NK-92 (cell line): ENCODE data around the gene TAF1B.

Experiments used
- DNase-seq: peaks from one replicate; lab custom pipeline; 2025; ENCODE audit not compliant: unreplicated experiment; lab: John Stamatoyannopoulos, UW

The TAF1B gene

DNA sequence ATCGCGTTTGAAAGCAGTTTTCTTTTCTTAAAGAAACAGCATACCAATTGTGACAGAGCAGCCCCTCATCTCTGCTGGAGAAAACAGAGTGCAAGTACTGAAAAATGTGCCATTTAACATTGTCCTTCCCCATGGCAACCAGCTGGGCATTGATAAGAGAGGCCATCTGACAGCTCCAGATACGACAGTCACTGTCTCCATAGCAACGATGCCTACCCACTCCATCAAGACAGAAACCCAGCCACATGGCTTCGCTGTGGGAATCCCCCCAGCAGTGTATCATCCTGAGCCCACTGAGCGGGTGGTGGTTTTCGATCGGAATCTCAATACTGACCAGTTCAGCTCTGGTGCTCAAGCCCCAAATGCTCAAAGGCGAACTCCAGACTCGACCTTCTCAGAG, 117.7 kb downstream of the TAF1B start:
- DNase-seq: no peak

DNA sequence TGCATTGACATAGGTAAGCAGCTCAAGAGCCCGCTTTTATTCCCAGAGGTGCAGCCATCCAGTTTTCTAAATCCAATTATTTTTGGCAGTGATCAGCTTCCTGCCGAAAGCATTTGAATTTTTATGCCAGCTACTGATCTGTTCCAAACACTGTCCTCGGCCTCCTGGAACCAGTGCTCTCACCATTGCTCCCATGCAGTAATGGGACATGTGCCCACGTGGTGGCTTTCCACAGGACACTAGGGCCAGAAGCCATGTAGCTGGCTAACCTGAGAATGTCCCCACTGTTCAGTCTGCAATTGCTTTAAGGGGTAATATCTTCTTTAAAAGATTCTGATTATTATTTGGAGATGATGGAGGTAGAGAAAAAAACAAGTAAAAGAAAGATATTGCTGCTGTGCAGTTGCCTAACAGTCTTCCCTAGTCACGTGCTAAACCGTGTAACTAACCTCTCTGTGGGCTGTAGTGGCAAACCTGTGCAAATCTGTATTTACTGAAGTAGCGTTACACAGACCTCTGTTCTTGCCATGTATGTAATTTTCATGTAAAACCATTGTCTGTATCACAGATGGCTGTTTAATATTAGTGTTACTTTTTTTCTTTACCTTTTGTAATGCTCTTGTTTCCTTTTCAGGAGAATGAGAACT, 121.2 kb downstream of the TAF1B start:
- DNase-seq: no peak

- no peak for DNase-seq
These were observed 122.0 kb downstream of the TAF1B start for GRCh38 chr2:9965119-9965822.

DNA sequence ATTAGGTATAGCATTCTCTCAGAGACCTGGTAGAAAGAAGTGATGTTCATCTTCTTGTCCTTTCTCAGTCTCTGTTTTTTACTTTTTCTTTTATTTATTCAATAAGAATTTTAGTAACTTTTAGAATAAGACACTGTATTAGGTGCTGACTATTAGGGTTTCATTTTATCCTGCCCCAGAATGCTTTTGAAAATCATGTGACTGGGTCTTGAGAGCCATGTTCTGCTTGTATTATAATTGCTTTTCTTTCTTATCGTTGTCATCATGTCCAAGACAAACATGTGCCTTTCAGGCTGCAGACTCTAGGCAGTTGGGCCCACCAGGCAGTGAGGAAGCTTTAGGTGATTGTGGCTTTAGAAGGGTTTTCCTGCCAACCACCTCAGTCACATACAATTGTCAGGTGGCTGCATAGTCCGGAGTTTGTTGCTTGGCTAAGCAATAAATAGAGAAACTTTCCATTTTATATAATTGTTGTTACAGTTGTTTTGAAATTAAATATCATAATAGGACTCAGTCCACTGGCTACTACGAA, 123.3 kb downstream of the TAF1B start:
- DNase-seq: no peak

DNA sequence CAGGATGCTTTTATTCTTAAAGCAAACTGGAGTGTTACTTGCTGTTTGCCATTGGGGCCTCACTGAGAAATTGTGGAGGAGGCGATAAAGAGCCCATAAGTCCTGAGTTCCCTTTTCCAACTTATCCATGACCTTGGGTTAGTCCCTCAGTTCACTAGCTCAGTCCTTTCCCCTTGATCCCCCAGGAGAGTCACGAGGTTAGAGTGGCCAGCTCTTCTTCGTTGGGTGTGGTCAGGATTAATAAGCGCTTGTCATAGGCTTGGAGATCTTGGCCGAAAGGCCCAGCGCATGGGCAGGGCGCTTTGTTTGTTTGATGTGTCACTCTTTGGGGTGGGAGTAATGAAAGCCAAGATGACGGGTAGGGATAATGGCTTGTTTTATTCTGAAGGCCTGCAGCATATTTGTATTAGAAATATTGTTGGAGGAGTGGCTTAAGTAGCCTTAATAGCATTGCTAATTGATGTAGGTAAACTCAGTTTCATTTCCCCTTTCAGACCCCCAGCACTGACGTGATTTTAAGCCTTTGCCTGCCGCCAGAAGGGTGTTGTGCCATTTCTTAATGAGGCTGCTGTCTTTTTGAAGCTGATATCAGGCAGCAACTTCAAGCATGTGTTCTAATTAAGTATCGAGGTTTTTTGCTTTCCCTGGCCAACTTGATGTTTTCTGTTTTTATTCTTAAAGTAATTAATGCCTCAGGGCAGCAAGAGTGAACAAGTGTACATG, 123.9 kb downstream of the TAF1B start:
- no peak for DNase-seq

GRCh38 chr2:9968553-9969497, 125.6 kb downstream of the TAF1B start:
- DNase-seq: no peak

DNA sequence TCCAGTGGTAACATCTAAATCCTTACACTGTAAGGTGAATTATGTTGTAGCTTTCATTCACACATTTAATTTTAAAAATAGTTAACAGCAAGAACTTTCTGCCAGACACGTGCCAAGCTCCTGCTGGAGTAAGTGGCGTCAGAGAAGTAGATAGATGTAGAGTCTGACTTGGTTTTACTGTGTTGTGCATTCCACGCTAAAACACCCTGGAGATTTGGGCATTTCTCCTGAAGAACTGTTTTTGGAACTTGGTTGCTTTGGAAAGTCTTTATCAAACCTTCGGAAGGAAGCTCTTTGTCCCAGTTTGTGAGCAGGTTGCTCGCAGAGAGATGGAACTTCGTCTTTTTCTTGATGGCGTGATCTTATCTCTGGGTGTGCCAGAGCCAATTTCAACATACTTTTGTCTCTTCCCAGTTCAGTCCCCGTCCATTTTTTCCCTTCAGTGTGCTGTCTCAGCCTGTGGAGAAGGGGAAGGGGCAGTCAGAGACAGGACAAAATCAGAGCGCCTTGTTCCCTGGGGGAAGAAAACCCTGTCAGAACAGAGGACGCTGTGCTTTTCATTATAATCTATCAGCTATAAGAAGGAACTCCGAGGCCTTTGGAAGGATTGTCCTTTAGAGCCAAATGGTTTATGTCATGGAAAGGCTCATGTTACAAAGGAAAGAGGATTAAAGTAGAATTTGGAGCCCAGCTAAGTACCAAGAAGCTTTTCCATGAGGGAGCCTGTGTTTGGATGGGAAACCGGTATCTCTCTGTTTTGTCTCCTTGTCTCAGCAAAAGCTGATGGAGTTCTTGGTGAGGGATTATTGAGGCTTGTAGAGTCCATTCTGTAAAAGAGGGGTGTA, 127.1 kb downstream of the TAF1B start:
- DNase-seq: no peak

GRCh38 chr2:9971105-9971818, 128.0 kb downstream of the TAF1B start:
- no peak for DNase-seq

DNA sequence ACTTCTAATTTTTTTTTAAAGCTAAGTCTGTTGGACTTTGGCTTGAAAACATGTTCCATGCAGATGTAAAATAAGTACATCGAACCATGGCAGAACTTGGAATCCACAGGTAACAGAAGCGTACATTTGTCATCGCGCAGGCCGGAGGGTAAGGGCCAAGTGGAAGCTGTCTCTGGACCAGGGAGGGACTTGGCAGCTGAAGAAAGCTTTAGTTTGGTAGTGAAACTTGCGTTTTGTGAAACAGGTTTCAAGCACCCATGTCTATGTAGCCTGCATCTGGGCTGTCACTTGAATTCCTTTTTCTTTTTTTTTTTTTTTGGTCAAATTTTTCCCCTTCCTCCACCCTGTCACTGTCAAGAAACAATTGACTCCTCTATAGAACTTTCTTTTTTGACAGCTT, 128.6 kb downstream of the TAF1B start:
- no peak for DNase-seq

DNA sequence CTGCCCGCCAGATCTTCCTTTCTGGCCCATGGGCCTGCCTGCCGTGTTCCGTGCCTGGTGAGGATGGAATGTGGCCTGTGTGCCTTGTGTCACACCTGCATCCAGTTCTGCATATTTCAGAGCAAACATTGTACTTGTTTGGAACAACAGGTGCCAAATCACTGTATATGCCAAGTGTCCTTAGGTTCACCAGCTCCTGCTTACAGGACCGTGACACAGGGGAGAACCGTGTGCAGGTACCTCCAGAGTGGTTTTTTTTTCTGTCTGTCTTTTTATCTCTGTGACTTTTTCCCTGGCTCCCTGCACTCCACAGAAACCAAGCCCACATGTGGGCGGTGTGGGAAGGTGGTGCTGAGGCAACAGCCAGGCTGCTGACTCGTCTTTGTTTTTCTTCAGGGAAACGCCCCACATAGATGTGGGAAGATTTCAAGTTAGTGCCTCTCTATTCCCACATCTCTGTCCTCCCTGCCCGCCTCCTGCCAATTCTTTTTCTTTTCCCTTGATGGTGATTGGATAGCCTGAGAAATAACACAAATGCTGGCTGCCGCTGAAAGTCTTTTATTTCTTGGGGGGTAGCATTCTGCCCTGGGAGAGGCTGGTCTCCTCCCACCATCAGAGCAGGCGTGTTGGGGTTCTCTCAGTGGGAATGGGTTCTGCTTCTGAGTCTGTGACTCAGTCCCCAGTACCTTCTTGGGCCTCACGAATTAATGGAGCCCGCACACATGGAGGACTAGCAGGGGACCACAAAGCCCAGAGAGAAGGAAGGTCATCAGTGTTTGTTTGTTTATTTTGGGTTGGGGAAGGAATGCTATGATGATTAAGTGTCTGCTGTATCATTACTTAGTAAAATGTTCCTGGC, 129.6 kb downstream of the TAF1B start:
- no peak for DNase-seq

GRCh38 chr2:9973690-9974089, 130.4 kb downstream of the TAF1B start:
- no peak for DNase-seq

DNA sequence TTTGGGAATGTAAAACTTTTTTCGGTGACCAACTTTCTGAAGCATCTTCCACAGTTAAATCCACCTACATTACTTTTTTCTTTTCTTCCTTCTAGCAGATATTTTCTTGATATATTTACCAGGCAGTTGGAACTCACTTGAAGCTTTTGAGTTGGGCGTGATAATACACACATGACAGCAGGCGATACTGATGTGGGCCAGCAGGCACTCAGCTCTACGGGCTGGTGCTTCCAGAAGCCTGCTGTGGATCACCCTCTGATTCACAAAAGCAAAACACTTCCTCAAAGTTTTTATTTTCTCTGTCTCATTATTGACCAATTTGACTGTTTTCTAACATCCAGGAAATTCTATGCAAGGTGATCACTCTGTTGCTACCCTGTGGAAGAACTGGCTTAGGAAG, 131.1 kb downstream of the TAF1B start:
- DNase-seq: no peak

GRCh38 chr2:9975328-9975727, 132.1 kb downstream of the TAF1B start:
- DNase-seq: no peak

DNA sequence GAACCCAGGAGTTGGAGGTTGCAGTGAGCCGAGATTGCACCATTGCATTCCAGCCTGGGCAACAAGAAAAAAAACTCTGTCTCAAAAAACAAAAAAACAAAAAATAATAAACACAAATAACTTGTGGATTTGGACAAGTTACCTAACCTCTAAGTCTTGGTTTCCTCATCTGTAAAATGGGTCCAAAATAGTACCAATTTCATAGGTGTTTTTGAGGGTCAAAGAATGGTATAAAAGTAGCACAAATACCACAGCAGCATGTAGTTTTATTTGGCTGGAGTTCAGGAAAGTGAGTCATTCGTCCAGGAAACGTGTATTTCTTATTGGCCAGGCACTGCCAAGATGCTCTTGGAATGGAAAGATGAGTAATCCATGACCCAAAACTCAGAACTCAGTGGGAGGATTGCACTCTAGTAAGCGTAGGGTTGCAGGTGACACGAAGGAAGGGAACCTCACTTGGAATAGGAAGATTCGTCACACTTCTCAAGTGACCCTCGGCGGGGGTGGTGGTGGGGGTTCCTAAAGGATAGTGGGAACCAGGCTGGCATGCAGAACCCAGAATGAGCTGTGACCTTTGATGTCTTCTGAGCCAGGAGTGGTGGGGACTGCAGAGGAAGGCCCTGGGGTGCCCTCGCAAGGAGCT, 132.7 kb downstream of the TAF1B start:
- no peak for DNase-seq

- no peak for DNase-seq
These were observed 136.7 kb downstream of the TAF1B start for GRCh38 chr2:9979977-9980376.

GRCh38 chr2:9980520-9980919, 137.2 kb downstream of the TAF1B start:
- no peak for DNase-seq

- DNase-seq: no peak
These were observed 138.4 kb downstream of the TAF1B start for GRCh38 chr2:9981655-9982054.

DNA sequence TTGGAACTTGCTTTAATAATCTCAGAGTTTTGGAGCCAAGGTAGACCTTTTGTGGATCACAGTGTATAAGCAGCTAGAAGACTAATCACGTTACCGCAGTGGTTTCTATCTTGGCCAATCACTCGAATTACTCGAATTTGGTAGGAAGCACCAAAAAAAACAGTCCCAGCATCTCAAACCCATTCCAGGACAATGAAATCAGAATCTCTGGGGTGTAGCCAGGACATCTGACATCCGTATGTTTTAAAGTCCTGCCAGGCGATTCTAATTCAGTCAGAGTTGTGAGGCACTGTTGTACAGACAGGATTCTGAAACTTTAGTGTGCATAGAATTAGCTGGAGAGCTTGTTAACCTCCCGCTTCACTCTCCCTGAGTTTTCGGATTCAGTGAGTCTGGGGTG, 139.0 kb downstream of the TAF1B start:
- no peak for DNase-seq
